ENCODE data around the gene ZNF3.

ZNF3 gene

DNA sequence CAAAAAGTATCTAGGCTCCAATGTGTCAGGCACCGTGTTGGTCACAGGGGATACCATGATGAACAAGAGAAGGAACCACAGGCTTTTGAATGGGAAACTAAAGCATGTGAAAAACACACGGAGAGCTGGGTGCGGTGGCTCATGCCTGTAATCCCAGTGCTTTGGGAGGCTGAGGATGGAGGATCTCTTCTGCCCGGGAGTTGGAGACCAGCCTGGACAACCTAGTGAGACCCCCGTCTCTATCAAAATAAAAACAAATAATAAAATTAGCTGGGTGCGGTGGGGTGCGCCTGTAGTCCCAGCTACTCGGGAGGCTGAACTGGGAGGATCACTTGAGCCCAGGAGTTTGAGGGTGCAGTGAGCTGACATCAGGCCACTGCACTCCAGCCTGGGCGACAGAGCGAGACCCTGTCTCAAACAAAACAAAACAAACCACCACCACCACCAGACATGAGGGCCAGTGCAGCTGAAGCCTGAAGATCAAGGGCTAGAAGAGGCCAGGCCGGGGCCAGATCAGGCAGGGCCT, 6.6 kb upstream of the ZNF3 start:
- no peak for DNase-seq

GRCh38 chr7:100087055-100087750, 5.7 kb upstream of the ZNF3 start:
- DNase-seq = no peak

DNA sequence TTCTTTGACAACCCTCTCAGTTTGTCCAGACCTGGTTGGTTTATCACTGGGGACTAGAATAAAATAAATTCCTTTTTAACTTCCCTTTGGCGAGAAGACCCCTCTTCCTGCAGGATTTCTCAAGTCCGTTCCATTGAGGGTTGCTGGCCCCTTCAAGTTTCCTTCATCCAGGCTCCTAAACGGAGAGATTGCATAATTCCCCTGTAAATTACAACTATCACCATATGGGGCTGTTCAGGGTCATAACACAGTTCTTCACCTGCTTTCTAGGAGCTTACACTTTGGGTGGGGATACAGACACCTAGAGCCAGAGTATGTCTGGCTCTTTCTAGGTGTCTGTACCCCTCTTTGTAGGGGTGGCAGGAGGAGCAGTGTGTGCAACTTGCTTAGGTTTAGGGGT, 4.0 kb upstream of the ZNF3 start:
- DNase-seq = no peak

- no peak for DNase-seq
Observed at GRCh38 chr7:100082978-100083377, 1.5 kb upstream of the ZNF3 start.

DNA sequence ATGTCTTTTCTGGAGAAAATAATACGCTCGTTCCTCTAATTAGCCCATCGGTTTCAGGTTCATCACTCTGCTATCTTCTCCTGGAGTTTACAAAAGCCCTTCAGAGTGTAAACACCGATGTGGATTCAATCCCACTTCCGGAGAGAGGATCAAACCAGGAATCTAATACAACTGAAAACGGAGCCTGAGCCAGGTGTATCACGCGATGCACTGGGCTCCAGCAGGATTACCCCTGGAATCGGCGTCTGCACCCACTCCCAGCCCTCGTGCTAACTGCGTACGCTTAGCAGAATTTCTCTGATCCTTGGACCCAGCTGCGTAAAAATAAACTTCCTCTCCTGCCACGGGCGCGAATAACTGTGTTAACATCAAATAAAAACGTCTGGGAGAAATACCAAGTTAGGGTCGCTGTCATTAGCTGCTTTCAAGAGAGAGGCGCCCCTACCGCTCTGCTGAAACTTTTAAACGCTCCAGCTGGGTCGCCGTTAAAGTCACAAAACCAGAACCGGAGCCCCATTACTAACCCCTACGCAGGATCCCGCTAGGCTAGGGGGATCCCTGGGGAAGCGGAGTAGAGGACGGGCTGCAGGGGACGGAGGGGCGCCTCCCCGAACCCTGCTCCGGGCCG, 502 bp downstream of the ZNF3 start:
- DNase-seq = no peak

DNA sequence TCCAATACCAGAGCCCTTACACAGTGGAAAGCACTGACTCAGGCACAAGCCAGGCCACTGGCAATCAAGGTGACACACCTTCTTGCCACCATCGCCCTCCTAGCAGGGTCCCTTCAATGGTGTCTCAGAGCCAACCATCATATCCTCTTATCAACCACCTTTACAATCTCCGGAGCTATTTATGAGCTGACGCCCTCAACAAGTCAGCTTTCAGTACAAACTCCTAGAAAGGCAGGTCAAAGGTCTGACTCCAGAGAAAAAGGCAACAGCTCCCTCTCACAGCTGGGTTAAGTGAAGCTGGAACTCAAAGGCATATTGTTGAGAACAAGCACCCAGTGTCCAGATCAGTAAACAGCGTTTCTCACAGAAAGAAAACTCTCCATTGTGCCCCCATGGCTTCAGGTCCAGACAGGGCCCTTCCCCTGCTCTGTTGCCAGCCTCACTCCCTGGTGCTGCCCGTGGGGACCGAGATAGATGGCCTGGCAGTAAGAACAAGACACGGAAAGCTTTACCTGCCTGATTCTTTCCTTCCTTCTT, 2.4 kb downstream of the ZNF3 start:
- DNase-seq = no peak

- DNase-seq = no peak
Observed at GRCh38 chr7:100077205-100077604, 4.3 kb downstream of the ZNF3 start.

DNA sequence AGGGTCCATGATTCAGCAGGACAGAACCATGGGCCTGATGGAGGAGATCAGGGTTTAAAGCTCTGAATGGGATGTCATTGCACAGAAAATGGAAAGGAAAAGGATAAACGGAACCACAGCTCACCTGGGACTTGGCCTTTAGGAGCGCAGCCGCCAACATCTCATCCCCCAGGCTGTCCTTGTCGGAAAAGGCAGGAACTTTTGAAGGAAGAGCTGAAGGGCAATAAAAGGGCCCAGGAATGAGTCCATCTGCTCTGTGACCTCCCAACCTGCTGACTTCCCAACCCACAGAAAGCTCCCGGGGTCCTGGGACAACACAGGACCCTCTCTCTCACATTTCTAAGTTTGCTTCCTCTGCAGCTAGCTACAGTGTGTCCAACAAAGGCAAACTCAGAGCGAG, 6.1 kb downstream of the ZNF3 start:
- DNase-seq = no peak

GRCh38 chr7:100074841-100075240, 6.7 kb downstream of the ZNF3 start:
- DNase-seq = no peak

- DNase-seq = no peak
Observed at GRCh38 chr7:100072462-100072861, 9.1 kb downstream of the ZNF3 start.

DNA sequence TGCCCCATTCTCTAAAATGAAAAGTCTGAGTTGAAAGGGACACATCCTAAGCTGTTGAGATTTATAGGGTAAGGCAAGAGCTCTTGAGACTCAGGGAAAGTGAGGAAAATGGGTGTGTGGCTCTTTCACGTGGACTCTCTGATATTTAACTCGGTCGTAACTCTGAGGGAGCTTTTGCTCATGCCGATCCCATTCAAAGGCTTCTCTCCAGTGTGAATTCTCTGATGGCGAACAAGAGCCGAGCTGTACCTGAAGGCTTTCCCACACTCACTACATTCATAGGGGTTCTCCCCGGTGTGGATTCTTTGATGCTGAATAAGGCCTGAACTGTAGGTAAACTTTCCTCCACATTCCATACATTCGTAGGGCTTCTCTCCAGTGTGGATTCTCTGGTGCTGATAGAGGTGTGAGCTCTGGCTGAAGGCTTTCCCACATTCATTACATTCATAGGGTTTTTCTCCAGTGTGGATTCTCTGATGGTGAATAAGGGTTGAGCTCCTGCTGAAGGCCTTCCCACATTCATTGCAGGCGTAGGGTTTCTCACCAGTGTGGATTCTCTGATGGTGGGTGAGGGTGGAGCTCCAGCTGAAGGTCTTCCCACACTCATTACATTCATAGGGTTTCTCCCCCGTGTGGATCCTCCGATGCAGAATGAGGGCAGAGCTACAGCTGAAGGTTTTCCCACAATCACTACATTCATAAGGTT, 10.4 kb downstream of the ZNF3 start:
- no peak for DNase-seq

DNA sequence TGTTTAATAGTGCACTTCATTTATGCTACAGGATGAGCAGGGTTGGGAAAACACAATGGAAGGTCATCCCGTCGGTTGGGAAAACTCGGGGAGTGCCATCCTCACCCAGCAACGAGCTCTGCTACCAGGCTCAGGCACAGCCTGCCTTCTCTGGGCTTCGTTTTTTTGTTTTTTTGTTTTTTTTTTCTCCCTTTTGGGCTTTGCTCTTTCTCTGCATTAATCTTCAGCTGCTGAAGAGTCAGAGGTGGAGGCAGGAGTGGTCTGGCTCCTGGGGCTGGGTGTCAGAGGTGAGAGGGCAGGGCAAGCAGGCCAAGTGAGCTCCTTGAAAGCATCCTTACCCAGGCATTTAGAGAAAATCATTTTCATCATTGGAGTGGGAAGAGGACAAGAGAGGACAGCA, 11.5 kb downstream of the ZNF3 start:
- no peak for DNase-seq

- DNase-seq = no peak
Observed at GRCh38 chr7:100066953-100067352, 14.6 kb downstream of the ZNF3 start.

- no peak for DNase-seq
Observed at GRCh38 chr7:100065452-100066186, 15.9 kb downstream of the ZNF3 start.

GRCh38 chr7:100064162-100064561, 17.4 kb downstream of the ZNF3 start:
- no peak for DNase-seq

DNA sequence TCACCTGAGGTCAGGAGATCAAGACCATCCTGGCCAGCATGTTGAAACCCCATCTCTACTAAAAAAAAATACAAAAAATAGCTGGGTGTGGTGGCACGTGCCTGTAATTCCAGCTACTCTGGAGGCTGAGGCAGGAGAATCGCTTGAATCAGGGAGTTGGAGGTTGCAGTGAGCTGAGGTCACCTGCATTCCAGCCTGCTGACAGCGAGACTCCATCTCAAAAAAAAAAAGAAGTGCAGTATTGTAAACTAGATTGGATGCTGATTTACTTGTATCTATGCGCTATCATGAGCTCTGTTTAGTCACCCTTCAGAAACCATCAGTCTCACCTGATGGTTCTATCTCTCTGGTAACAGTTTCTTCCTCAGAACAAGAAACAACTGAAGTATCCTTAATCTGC, 18.1 kb downstream of the ZNF3 start:
- no peak for DNase-seq

DNA sequence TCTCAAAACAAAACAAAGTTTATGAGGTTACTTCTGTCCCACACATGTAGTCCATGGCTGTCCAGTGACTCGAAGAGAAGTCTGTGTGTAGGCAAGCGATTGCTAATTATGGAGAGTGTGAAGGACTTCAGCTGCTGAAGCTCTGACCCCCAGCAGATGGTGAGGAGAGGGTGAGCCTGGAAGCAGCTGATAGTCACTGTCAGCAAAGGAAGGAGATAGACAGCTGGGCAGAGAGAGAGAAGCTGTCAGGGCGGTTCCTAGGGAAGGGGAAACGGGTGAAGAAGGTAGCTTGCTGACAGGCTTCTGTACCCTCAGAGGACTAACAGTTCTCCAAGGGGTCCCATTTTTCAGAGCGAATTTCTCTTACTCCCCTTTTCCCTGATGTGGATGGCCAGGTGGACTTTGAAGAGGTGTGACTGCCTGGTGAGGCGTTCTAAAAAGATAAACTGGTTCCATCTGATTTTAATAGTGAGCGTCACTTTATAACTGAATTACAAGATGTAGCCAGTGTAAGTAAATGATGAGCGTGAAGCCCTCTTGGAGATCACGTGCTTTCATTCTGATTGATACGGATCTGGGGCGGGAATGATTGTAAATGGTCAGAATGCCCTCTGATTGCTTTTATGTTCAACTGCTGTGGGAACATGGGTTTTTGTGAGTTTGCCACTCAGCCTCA, 19.9 kb downstream of the ZNF3 start:
- no peak for DNase-seq

DNA sequence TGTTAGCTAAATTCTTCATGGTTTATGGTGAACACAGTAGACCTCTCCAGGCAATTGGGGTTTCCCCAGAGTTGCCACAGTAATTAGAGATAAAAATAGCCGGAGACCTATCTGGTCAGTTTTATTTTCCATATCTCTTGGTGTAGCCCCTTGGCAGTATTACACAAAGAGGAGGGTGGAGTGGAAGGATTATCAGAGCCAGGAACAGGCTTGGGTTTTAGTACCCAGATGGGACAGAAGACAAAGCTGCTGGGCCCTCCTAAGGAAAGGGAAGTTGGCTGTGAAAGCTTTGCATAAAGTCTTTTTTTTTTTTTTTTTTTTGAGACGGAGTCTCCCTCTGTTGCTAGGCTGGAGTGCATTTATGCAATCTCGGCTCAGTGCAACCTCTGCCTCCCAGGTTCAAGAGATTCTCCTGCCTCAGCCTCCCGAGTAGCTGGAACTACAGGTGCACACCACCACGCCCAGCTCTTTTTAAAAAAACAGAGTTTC, 22.2 kb downstream of the ZNF3 start:
- DNase-seq = no peak

DNA sequence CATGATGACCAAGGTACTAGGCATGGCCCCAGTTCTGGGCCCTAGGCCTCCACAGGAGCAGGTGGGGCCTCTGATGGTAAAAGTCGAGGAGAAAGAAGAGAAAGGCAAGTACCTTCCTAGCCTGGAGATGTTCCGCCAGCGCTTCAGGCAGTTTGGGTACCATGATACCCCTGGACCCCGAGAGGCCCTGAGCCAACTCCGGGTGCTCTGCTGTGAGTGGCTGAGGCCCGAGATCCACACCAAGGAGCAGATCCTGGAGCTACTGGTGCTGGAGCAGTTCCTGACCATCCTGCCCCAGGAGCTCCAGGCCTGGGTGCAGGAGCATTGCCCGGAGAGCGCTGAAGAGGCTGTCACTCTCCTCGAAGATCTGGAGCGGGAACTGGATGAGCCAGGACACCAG, 24.5 kb downstream of the ZNF3 start:
- DNase-seq = no peak

GRCh38 chr7:100053215-100053614, 28.3 kb downstream of the ZNF3 start:
- DNase-seq = no peak

- DNase-seq = no peak
Observed at GRCh38 chr7:100051611-100052010, 29.9 kb downstream of the ZNF3 start.

Measured in cortex of kidney (tissue), 1 donor.